ENCODE data around the gene PAK2.
"Not testable (repeated sequence)": the region's sequence is repeated elsewhere in the genome, so short reads cannot be mapped to it uniquely, and the experiment has no call there.

PAK2 gene

DNA sequence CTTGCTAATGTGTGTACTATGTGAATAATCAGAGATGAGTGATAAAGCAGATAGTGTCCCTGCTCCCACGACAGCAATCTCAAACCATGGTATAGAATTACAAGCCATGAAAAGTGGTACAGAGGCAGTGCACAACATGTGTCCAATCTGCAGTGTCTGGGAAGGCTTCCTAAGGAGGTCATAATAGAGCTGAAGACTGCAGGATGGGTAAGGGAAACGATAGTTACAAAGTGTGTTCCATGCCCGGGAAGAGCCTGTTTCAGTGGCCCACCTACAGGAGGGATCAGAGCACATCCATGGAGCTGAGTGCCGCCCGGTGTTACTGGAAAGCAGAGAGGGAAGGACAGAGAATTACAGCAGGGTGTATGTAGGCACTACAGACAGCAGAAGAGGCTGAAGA, 48.9 kb downstream of the PAK2 start:
- no peak for DNase-seq

DNA sequence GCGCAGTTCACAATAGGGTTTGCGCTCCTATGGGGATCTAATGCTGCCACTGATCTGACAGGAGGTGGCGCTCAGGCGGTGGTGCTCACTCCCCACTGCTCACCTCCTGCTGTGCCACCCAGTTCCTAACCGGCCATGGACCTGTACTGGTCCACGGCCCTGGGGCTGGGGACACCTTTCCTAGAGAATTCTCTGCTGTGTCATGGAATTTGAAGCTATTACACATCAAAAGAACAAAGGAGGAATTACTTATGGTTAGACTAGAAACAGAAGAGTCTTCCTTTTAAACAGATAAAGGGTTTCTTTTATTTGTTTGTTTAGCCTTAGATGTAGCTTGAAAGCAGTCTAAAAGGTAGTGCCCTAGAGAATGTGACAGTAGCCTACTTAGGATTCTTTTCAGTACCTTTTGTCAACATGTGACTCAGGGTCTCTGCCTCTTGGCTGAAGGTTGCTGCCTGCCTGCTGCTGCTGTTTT, 50.3 kb downstream of the PAK2 start:
- no peak for DNase-seq

DNA sequence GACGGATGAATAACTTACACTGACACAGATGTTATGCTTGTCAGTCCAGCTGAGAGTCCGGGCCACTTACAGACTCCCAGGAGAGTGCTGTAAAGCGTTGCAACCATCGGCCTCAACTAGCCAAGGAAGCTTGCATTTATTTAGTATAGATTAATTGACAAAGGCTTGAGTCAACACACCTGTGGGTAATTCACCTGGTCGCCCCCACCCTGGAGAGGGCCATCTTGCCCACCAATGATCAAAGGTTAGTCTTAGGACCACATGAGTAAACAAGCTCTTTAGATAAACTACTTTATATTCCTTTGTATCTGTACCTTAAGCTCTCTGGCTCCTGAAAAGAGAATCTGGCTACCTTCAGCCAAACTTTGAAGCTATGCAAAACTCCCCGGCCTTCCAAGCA, 51.0 kb downstream of the PAK2 start:
- DNase-seq, result no peak

DNA sequence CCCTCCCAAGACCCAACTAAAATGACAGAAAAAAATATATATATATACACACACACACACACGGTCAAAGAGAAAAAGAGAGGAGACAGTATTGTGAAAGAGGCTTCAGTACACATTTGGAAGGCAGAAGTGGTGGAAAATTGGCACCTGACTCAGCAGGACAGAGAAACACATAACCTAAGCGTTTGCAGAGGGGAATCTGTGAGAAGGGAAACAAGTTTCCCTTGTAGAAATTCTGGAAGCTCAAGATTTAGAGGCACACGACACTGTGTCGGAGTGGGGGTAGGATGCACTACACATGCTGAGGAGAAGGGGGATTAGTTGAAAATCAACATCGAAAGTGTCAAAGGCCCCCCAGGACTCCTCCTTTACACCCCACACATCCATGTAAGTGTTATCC, 53.1 kb downstream of the PAK2 start:
- DNase-seq, result no peak

DNA sequence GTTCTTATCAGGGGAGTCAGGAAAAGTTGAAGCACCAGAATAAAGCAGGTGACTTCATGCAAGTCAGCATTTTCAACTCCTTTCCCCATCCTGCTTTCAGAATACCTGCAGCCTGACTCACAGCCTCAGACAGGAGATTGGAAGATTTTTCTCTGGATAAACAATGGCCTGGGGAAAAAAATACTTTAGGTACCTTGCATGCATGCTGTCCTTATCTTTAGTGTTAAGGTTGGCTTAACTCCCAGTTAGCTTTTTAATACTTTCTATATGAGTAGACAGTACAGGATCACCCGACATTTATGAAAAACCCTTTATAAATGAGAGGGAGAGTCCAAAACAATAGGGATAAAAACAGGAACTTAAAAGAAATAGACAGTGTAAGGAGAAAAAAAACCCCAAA, 53.6 kb downstream of the PAK2 start:
- no peak for DNase-seq

DNA sequence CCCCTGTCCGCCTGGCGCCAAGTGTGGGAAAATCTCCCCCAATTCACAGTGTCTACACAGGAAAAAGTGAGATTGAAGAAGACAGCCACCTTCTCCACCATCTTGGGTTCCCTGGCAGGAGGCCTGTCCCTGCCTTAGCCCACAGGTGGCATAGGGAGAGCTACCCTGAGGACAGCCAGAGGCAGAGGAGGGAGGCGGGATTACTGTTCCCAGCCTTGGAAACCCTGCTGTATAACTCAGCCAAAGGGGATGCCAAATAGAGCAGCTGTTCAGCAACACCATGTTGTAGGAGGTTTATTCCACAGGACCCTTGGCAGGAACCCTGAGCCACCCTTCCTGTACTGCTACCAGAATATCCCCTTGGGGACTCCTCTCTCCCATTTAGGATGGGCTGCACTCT, 54.8 kb downstream of the PAK2 start:
- no peak for DNase-seq

DNA sequence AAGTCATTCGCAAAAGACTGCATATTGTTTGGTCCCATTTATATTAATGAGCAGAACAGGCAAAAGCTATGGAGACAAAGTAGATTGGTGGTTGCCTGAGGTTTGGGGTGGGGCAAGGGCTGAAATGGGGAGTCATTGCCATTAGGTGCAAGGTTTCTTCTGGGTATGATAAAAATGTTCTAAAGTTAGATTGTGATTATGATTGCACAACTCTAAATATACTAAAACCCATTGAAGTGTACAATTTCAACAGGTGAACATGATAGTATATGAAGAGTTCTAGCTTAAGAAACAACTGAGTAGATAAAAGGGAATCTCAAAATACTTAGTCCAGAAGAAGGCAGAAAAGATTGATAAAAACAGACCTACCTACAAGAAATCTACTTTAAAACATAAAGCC, 56.7 kb downstream of the PAK2 start:
- DNase-seq, result no peak

DNA sequence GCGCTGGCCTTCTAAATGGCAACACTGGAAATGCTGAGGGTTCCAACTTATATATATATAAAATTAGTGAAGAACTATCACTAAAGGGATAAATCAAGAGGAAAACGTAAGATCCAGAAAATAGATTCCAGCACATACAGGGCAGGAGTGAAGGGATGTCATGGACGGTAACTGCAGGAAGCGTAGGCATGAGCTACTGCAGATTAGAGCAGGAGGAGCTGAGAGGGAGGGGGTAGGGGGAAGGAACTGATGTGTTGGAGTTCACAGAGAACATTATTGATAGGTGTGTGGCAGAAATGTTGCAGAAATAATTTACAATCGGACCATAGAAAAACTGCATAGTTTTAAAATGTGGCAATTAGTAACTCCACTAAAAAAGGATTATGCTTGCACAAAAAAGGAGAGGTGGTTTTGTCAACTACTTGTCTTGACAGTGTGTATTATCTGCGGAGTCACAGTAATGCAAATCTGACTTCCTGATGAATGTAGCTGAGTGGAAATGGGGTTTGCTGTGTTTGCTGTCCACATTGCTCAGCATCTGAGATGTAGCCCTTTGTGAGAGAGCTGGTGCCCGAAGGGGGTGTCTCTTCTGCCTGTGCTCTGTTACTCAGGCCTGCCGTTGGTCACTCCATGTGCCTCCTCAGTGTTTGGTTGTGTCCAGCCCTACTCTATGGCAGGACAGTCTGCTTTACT, 61.2 kb downstream of the PAK2 start:
- DNase-seq, result no peak

DNA sequence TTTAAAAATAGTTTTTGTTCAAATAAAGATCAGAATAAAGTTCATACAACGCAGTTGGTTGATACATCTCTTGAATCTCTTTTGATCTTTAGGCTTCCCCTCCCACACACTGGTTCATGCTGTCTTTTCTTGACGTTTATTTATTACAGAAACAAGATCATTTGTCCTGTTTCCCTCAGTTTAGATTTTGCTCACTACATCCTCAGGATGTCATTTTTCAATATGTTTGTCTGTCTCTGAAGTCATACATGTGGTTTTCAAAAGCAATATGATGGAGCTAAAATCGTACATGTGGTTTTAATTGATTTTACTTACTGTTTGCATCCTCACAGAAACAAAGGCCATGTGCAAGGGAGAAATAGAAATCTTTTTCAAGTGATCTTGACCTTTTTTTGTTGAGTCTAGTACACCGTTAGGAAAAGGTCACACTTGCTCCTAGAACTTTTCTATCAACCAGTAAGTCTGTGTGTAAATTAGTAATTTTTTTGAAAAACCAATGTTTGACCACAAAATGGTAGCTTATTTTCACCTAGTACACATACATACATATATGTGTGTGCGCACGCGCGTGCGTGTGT, 64.3 kb downstream of the PAK2 start:
- DNase-seq, result no peak

DNA sequence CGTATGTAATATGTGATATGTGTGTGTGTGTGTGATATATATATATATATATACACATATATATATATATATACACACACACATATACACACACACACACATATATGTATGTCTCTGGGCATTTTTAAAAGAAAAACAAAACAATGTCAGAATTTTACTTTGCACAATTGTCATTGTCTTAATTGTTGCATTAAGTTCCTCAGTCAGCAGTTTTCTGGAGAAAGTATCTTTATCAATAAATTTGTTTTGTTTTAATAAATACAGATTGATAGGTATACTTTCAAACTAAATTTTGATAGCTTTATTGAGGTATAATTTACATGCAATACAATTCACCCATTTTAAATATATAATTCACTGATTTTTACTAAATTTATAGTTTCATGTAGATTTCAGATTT, 65.1 kb downstream of the PAK2 start:
- no peak for DNase-seq

DNA sequence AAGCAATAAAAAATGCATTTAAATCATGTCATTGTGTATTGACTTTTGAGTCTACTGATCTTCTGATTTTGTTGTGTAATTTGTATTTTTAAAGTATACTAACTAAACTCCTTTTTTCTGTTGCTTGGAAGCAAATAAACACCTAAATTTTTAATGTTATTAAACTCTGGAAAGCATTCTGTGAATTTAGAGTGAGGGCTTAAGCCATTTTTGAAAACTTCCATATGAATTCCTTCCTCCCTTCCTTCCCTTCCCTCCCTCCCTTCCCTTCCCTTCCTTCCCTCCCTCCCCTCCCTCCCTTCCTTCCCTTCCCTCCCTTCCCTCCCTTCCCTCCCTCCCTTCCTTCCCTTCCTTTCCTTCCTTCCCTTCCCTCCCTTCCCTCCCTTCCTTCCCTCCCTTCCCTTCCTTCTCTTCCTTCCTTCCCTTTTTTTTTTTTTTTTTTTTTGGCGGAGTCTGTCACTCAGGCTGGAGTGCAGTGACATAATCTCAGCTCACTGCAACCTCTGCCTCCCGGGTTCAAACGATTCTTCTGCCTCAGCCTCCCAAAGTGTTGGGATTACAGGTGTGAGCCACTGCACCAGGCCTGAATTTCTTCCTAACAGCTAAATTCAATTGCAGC, 71.4 kb downstream of the PAK2 start:
- no peak for DNase-seq

DNA sequence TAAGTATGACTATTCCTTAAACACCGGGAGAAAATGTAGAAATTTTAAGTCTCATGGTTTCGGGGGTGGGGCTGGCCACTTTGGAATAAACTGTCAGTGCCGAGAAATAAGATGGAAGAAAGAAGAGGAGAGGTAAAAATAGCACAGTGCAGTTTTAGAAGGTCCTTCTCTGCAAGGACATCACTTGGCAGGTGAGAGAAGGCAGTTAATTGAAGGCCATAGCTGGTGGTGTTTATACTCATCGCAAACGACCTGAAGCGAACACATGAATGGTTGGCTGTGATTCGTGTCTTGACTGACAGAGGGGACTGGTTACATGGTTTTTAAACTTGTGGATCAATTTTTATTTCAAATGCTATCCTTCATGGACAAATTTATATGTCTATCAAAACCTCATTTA, 73.2 kb downstream of the PAK2 start:
- no peak for DNase-seq

DNA sequence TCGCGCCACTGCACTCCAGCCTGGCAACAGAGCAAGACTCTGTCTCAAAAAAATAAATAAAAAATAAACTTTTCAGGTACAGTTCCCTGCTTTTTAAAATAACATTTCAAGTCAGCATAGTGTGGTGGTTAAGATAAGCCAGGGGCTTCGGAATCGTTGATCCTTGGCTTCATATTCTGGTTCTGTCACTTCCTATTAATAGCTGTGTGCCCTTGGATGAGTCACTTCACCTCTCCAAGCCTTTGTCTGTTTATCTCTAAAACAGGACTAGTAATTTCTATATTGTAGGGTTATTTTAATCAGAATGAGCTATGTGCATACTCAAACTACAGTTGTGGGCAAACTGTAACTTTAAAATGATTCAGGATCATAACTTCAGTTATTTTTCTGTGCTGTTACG, 74.2 kb downstream of the PAK2 start:
- no peak for DNase-seq

DNA sequence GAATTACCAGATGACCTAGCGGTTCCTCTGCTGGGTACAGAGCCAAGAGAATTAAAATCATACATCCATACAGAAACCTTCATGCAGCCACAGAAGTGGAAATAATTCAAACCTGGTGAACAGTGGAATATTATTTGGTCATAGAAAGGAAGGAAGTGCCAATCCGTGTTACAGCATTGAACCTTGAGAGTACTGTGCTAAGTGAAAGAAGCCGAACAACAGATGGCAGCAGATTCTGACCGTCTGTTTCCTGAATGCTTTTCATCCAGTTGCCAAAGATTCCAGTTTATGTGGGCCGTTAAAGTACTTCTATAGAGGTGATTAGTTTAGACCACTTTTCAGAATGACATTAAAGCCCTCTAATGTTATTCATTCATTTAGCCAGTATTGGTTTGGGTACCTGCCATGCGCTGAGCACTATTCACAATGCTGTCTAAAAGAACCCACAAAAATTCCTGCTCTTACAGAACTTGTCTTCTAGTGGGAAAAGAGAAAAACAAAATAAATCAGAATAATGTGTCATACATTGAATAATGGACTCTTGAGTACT, 82.2 kb downstream of the PAK2 start:
- no peak for DNase-seq

DNA sequence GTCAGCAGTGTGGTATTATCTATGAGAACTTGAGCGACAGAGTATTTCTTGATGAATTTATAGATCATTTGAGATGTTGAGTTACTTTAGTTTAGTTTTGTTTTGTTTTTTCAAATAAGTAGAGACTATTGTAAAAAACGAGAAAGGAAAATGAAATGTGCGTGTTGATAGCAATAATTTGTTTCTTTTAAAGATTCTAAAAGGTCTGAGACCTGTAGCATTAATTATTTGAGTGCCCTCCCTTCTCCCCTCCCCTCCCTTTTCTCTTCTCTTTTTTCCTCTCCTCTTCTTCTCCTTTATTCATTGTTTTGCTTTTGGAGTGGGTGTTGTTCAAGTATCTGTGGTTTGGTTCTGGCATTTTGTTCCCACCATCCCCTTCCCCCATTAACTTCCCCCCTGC, 90.0 kb downstream of the PAK2 start:
- not testable (repeated sequence) for DNase-seq

DNA sequence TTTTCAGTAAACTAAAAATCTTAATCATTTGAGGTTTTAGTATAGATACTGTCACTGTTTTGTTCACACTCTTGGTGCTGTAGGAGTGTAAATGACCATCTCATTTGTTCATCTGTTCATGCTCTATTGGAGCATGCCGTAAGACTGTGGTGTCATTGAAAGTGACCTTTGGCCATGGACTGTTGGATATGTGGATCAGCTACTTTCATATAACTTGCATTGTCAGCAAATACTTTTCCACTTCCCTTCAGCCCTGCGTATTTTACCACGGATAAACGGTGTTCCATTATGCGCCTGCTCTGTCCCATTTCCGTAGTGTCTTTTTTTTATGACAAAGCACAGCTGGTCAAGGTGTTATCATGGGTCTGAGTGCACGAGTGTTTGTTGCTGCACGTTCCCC, 95.4 kb downstream of the PAK2 start:
- no peak for DNase-seq

DNA sequence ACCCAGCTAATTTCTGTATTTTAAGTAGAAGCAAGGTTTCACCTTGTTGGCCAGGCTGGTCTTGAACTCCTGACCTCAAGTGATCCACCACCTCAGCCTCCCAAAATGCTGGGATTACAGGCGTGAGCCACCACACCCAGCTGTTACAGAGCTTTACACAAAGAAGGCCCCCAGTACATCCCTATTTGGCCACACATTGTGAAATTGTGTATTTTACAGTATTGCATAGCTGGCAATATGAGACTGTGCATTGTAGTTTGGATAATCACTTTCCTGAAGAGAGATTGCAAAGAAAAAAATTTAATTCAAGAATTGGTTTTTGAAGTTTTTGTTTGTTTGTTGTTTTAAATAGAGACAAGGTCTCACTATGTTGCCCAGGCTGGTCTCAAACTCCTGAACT, 97.0 kb downstream of the PAK2 start:
- DNase-seq, result not testable (repeated sequence)

DNA sequence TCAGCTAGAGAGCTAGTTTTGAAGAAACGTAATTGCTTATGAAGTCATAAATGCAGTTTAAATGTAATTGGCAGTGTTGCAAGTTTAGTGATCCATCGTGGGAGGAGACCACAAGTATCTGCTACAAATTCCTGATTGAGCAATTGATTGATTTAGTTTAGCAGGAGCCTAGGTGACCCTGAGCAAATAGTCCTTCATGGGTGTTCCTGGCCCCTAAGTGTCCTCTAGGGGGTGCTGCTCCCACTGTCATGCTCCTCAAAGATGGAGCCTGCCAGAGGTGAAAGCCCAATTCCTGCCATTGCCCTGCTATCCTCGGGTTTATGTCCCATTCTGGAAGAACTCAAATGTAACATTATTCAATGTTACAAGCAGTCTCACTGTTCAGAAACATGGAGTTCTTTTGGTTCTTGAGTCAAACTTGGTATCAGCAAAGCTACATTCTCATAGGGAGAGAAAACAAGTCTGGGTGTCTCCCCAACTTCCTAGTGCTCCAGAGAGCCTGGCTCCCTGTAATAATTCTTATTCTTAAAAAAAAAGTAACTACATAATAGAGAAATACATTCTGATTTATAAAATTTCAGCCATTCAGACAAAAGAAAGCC, 98.3 kb downstream of the PAK2 start:
- DNase-seq, result peak; percentile 70 to 79

DNA sequence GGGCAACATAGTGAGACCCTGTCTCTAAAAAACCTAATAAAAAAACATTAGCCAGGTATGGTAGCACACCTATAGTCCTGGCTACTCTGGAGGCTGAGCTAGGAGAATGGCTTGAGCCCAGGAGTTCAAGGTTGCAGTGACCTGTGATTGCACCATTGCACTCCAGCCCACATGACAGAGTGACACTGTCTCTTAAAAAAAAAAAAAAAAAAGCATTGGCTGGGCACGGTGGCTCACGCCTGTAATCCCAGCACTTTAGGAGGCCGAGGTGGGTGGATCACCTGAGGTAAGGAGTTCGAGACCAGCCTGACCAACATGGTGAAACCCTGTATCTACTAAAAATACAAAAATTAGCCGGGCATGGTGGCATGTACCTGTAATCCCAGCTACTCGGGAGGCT, 99.7 kb downstream of the PAK2 start:
- not testable (repeated sequence) for DNase-seq

DNA sequence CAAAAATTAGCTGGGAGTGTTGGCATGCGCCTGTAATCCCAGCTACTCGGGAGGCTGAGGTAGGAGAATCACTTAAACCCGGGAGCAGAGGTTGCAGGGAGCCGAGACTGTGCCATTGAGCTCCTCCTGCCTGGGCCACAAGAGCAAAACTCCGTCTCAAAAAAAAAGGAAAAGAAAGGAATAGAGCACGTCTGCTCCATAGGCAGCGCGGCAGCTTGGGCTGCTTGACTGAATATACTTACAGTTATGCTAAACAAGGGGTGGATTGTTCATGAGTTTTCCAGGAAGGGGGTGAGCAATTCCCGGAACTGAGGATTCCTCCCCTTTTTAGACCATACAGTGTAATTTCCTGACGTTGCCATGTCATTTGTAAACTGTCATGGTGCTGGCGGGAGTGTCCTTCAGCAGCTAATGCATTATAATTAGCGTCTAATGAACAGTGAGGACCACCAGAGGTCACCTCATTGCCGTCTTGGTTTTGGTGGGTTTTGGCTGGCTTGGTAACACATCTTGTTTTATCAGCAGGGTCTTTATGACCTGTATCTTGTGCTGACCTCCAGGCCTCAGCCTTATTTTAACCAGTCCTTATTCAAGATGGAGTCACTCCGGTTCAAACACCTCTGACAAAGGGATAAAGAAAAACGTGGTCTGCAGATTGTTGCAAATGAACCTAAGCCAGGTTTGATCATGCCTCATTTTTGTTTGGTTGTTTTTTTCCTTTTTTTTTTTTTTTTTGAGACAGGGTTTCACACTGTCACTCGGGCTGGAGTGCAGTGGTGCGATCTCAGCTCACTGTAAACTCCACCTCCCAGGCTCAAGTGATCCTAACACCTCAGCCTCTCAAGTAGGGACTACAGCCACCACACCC, 103.1 kb downstream of the PAK2 start:
- DNase-seq, result no peak

DNA sequence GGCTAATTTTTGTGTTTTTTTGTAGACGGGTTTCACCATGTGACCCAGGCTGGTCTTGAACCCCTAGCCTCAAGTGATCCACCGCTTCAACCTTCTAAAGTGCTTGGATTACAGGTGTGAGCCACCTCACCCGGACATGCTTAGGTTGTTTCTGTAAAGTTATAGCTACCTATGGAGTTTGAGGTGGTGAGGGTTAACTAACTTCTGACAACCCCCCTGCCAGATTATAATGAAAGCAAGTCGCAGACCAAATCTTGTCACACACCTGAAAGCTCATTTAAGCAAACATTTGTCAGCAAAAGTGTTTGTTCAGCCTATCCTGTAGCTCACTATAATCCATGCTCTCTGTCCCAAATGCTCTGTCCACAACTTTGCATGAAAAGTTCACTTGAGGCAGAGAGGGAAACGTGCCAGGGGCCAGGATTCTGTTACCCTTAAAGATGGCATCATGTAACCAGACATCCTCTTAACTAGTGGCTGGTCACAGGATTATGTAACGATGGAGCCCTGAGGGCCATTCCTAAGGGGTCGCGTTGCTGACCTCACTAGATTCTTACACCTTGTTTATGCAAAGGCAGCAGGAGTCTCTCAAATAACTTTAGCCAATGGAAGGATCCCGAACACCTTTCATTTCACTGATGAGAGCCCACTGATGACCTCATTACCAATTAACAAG, 103.9 kb downstream of the PAK2 start:
- DNase-seq, result no peak

Measured in CD4-positive, alpha-beta T cell treated with Interferon alpha-2 for 1 hour (primary cell).